TTC549 (cell line): ENCODE results near the gene MUC5B.
"Not testable (repeated sequence)": the region's sequence is repeated elsewhere in the genome, so short reads cannot be mapped to it uniquely, and the experiment has no call there.

ENCODE experiments used
- FAIRE-seq: peaks from 2 replicates; lab custom pipeline; 2012; peaks lifted over from hg19 to GRCh38; lab: Jason Lieb, UNC

Gene MUC5B

DNA sequence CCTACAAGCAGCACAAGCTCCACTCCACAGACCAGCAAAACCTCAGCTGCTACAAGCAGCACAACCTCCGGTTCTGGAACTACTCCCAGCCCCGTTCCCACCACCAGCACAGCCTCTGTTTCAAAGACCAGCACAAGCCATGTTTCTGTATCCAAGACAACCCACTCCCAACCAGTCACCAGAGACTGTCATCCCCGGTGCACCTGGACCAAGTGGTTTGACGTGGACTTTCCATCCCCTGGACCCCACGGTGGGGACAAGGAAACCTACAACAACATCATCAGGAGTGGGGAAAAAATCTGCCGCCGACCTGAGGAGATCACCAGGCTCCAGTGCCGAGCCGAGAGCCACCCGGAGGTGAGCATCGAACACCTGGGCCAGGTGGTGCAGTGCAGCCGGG, 33.0 kb upstream of the MUC5B start:
- not testable (repeated sequence) for FAIRE-seq

DNA sequence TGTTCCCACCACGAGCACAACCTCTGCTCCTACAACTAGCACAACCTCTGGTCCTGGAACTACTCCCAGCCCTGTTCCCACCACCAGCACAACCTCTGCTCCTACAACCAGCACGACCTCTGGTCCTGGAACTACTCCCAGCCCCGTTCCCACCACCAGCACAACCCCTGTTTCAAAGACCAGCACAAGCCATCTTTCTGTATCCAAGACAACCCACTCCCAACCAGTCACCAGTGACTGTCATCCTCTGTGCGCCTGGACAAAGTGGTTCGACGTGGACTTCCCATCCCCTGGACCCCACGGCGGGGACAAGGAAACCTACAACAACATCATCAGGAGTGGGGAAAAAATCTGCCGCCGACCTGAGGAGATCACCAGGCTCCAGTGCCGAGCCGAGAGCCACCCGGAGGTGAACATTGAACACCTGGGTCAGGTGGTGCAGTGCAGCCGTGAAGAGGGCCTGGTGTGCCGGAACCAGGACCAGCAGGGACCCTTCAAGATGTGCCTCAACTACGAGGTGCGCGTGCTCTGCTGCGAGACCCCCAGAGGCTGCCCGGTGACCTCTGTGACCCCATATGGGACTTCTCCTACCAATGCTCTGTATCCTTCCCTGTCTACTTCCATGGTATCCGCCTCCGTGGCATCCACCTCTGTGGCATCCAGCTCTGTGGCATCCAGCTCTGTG, 30.9 kb upstream of the MUC5B start:
- not testable (repeated sequence) for FAIRE-seq

DNA sequence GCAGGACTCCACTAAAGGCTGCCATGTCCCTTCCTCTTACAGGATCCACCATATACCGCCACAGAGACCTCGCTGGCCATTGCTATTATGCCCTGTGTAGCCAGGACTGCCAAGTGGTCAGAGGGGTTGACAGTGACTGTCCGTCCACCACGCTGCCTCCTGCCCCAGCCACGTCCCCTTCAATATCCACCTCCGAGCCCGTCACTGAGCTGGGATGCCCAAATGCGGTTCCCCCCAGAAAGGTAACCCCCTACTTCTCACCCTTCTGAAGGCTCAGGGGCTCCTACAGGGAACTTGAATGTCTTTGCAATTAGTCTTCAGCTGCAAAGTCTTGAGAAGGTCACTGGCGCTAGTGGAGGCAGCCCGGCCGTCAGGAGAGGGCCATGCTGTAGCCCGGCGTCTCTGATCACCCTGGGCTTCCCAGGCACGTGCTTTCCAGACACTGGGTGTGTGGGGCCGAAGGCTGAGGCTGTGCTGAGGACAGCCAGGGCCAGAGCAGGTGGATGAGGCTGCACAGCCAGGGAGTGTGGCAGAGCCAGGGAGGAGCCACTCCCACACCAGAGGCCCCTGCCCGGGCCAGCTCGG, 30.0 kb upstream of the MUC5B start:
- no peak for FAIRE-seq

DNA sequence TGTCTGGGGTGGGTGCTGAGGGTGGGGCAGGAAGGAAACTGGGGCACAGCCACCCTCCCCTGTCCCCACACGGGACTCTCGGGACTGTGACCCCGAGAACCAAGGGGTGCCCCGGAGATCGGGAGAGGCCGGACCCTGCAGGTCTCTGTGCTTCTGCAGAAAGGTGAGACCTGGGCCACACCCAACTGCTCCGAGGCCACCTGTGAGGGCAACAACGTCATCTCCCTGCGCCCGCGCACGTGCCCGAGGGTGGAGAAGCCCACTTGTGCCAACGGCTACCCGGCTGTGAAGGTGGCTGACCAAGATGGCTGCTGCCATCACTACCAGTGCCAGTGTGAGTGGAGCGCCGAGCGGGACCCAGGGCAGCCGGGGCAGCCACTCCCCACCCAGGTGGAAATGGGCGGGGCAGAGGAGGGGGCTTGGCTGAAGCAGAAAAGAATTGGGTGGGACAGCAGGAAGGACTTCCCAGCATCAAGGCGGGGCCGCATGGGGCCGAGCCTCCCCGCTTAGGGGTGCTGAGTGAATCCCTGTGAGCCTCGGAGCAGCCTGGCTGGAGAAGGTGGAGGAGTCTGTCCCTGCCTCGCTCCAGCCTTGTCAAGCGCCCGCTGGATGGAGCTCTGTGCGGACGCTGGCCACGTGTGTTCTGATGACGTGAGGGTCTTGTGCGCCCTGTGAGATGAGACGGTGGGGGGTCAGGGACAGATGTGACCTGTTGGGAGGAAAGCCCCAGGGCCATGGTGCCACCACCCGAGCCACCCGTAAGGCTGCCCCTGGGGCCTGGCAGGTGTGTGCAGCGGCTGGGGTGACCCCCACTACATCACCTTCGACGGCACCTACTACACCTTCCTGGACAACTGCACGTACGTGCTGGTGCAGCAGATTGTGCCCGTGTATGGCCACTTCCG, 29.3 kb upstream of the MUC5B start:
- no peak for FAIRE-seq

DNA sequence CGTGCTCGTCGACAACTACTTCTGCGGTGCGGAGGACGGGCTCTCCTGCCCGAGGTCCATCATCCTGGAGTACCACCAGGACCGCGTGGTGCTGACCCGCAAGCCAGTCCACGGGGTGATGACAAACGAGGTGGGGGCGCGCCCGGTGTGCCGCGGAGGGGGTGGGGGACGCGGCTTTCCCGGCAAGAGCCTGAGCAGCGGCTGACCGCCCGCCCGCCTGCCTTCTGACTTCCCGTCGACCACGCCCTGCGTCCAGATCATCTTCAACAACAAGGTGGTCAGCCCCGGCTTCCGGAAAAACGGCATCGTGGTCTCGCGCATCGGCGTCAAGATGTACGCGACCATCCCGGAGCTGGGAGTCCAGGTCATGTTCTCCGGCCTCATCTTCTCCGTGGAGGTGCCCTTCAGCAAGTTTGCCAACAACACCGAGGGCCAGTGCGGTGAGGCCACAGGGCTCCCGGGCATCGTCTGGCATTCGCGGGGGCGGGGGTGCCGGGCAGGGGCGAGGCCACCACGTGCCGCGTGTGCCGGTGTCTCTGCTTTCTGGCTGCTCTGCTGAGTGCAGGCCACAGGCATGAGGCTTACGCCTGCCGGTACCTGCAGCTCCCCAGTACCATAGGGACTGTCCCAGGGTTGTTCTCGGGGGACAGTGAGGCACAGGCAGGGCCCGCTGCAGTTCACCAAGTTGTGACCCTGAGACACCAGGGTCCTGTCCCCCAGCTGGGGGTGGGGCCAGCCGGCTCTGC, 28.5 kb upstream of the MUC5B start:
- FAIRE-seq = no peak

DNA sequence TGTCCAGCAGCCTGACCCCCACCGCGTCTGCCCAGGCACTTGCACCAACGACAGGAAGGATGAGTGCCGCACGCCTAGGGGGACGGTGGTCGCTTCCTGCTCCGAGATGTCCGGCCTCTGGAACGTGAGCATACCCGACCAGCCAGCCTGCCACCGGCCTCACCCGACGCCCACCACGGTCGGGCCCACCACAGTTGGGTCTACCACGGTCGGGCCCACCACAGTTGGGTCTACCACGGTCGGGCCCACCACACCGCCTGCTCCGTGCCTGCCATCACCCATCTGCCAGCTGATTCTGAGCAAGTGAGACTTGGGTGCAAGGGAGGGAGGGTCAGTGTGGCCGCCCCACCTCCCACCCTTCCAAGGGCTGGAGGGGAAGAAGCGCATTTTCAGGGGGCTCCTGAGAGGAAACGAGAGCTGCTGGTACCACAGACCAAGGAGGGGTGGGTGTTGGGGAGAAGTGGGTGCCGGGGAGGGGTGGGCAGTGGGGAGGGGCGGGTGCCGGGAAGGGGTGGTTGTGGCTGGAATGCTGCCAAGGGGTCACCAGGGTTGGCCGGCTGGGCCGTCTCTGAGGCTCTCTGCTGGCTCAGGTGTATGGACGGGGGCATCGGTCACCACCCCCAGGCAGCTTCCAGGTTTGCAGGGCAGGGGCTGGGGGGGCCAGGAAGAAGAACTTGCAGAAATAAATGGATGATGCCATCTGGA, 27.7 kb upstream of the MUC5B start:
- no peak for FAIRE-seq

DNA sequence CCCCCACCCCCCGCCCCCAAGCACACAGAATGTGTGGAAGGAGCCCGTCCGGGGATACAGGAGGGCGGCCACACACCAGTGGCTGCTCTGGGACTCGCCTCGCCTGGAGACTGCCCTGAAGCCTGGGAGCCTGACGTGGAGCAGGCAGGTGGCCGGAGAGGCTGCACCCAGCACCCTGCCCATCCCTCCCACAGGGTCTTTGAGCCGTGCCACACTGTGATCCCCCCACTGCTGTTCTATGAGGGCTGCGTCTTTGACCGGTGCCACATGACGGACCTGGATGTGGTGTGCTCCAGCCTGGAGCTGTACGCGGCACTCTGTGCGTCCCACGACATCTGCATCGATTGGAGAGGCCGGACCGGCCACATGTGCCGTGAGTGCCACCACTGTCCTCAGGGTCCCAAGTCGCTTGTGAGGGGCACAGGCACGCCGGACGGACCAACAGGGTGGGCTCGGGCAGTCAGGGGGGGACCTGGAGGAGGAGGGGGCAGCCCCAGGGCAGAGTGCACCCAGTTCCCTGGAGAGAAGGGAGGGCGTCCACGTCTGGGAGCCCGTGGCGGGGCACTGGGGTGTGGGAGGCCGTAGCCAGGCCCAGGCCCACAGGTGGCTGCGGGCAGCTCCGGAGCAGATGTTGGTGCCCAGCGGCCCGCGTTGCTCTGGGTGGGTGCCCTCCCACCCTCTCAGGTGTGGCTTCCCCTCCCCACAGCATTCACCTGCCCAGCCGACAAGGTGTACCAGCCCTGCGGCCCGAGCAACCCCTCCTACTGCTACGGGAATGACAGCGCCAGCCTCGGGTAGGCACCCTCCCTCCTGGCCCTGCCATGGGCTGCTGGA, 27.0 kb upstream of the MUC5B start:
- FAIRE-seq = no peak

DNA sequence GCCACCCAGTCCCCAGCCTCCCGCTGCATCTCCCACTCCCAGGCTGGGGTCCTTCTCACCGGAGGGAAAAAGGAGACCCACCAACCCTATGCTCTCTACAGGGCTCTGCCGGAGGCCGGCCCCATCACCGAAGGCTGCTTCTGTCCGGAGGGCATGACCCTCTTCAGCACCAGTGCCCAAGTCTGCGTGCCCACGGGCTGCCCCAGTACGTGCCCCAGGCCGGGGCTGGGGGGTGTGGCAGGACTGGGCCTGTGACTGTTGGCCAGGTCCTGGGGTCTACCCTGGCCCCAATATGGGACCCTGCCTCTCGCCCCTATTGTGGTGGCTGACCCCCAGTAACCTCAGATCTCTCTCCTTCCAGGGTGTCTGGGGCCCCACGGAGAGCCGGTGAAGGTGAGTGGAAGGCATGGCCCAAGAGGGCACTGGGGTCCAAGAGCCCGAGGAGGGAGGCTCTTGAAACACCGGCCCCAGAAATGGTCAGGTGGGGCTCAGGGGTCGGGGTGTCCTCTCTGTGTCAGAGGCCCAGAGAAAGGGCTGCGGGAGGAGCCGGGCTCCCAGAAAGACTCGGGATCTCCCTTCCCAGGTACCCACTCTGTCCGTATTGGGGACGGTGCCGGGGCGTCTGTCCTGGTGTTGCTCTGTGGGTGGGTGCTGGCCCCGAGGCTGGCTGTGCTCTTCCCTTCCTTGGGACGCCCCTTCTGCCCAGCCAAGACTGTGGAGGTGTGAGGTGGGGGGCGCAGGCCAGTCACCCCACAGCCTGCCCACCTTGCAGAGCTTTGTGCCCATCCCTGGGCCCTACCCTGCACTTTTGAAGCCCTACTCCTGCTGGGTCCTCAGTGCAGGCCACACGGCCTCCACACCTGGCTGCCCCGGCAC, 26.1 kb upstream of the MUC5B start:
- FAIRE-seq = no peak

DNA sequence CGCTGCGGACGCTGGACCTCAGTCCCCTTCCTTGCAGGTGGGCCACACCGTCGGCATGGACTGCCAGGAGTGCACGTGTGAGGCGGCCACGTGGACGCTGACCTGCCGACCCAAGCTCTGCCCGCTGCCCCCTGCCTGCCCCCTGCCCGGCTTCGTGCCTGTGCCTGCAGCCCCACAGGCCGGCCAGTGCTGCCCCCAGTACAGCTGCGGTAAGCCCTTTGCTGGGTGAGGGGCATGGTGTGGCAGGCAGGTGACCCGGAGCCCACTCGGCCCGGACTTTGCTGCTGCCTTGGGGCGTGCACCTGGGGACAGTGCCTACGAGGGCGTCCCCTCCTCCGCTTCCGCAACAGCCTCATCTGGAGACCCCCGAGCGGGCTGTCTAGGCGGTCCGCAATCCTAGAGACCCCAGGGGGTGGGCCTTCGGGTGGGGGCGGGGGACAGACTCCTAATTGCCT, 25.4 kb upstream of the MUC5B start:
- FAIRE-seq = no peak

DNA sequence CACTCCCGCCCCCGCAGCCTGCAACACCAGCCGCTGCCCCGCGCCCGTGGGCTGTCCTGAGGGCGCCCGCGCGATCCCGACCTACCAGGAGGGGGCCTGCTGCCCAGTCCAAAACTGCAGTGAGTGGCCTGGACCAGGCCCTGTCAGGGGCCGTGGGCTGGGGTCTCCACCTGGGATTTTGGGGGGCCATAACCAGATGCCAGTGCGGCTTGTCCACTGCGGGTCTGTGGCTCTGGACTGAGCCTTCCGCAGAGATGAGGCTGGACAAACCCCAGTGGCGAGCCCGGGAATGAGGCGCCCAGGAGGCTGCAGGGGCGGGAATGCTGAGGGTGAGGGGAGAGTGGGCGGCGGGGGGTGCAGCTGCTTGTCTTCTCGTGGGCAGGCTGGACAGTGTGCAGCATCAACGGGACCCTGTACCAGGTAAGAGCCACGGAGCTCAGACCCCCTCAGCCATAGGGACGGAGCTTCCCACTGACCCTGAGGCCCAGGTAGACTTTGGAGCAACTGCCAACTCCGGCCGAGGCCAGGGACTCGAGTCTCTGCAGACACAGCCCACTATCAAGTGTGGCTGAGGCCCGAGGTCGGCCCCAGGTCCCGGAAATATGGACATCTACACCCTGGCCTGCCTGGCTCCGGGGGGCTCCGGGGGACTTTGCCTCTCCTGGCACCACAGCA, 24.8 kb upstream of the MUC5B start:
- FAIRE-seq = no peak

DNA sequence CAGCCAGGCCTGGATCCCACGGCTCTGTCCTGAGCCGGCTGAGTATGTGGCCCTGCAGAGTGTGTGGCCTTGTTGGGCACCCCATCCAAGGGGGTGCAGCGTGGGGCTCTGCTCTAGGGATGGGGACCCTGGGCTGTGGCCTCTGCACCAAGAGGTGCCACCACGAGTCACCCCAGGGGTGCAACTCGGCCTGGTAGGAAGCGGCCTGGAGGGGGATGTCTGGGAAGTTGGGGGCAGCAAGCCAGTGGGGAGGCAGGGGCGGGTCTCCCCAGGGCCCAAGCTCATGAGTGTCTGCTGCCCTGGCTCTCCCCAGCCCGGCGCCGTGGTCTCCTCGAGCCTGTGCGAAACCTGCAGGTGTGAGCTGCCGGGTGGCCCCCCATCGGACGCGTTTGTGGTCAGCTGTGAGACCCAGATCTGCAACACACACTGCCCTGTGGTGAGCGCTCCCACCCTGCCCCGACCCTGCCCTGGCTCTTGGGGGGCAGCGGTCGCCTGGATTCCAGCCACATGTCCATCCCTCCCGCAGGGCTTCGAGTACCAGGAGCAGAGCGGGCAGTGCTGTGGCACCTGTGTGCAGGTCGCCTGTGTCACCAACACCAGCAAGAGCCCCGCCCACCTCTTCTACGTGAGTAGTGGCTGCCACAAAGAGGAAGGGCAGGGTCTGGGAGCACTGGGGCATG, 24.2 kb upstream of the MUC5B start:
- FAIRE-seq = no peak

DNA sequence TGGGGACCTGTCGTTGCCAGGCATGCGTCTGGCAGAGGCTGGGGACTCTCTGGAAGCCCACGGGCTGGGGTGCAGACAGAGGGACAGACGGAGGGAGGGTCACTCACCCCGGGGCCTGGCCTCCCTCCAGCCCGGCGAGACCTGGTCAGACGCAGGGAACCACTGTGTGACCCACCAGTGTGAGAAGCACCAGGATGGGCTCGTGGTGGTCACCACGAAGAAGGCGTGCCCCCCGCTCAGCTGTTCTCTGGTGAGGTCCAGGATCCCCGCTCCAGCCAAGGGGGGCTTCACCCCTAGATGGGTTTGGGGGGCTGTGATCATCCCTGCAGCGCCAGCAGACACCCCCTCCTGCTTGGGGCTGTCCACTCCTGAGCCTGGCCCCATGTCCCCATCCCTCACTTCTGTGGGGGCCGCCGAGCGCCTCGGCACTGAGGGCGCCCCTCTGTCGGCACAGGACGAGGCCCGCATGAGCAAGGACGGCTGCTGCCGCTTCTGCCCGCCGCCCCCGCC, 23.6 kb upstream of the MUC5B start:
- FAIRE-seq = no peak

DNA sequence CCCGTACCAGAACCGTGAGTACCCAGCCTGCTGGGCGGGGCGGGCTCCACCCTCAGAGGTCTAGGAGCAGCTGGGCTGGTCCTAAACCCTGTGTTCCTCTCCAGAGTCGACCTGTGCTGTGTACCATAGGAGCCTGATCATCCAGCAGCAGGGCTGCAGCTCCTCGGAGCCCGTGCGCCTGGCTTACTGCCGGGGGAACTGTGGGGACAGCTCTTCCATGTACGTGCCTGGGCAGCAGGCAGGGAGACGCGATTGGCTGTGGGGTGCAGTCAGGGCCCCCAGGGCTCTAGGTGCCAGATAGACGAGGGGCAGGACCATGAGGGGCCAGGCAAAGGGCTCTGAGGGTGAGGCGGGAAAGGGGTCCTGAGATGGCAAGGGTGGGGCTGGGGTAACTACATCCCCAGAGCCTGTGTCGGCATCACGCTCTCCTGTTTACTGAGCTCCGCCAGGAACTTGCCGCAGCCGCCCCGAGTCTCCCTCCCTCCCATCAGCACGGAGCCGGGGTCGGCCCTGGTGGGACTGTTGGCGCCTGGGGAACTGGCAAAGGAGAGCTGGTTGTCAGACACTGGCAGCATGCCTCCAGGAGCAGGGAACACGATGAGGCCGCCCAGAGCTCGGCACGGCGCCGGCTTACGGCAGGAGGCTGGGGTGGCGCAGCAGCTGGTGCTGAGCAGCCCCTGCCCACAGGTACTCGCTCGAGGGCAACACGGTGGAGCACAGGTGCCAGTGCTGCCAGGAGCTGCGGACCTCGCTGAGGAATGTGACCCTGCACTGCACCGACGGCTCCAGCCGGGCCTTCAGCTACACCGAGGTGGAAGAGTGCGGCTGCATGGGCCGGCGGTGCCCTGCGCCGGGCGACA, 22.9 kb upstream of the MUC5B start:
- no peak for FAIRE-seq

DNA sequence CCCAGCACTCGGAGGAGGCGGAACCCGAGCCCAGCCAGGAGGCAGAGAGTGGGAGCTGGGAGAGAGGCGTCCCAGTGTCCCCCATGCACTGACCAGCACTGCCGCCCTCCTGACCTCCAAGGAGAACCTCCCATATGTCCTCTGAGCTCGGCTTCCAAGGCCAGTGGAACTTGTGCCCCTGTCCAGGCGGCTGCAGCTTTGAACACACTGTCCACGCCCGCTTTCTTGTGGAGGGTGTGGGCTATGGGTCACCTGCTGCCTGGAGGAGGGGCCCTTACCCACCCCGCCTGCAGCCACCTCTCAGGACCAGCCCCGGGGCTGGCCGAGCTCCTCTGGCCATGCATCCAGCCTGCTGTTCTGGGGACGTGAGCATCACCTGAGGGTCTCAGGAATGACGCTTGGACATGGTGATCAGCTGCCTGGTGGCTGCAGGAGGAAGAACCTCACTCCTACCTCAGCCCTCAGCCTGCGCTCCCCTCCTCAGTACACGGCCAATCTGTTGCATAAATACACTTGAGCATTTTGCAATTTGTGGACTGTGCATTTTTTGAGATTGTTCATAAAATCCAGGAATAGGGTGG, 22.2 kb upstream of the MUC5B start:
- no peak for FAIRE-seq

DNA sequence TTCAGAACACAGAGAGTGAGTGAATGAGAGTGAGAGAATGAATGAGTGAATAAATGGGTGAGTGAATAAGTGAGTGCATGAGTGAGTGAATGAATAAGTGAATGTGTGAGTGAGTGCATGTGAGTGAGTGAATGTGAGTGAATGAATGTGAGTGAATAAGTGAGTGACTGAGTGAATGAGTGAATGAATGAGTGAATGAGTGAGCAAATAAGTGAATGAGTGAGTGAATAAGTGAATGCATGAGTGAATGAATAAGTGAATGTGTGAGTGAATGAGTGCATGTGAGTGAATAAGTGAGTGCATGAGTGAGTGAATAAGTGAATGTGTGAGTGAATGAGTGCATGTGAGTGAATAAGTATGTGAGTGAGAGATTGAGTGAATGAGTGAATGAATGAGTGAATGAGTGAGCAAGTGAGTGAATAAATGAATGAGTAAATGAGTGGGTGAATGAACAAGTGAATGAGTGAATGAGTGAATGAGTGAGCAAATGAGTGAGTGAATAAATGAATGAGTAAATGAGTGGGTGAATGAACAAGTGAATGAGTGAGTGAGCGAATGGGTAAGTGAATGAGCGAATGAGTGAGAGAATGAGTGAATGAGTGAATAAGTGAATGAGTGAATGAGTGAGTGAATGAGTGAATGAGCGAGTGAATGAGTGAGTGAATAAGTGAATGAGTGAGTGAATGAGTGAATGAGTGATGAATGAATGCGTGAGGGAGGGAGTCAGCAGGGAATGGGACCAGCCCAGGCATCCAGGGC, 21.3 kb upstream of the MUC5B start:
- FAIRE-seq = no peak

DNA sequence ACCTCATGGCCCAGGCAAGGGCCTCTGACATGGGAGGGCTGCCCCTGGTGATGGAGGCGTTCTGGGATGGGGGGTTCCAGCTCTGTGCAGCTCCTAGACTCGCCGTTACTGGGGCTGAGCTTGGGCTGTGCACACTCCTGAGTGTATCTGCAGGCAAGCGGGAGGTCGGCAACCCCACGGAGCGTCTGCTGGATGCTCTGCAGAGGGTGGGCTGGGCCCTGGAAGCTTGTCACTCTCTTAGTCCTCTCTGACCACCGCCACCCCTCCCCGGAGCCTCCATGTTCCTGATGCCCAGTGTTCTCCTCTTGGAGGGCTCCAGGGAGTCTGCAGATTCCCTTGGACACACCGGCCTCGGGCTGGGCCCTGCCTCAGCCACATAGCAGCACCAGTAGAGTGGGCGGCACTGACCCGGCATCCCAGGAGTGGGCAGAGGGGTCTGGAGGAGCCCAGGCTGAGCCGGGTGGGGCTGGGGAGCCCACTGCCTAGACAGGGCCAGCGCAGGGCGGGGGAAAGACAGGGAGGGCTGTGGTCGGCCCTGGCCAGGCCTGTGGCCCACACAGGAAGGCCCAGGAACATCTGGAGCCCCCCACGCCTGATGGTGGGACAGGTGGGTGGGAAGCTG, 20.6 kb upstream of the MUC5B start:
- no peak for FAIRE-seq
